A549 (cell line): ENCODE results near the gene PERCC1.

Experiments
- CTCF ChIP-seq: fragments of >200 bp; sonication (Bioruptor Twin); formaldehyde crosslinking; IDR thresholded peaks from 3 replicates; pipeline ENCODE4 v1.5.1; 2016
- RAD21 ChIP-seq, 2 experiments: fragments of >200 bp in 1 of 2; sonication (Bioruptor Twin) in 1 of 2; formaldehyde crosslinking in 1 of 2; IDR thresholded peaks in 1 of 2; conservative IDR thresholded peaks in 1 of 2; 2 replicates in 1 of 2; 3 replicates in 1 of 2; pipeline ENCODE4 v1.6.1; 2012 to 2018; ENCODE audit warnings: inconsistent platforms in 1 of 2
- REST ChIP-seq: fragments of 200-600 bp; sonication (generic); IDR thresholded peaks from 2 replicates; pipeline ENCODE4 v1.6.1; 2016; ENCODE audit warnings: antibody characterized with exemption, mild to moderate bottlenecking, moderate library complexity

GRCh38 chr16:1401061-1401757, 29.7 kb upstream of the PERCC1 start:
- TF ChIP-seq CTCF (no peak), RAD21 (conservative IDR thresholded peaks at IDR 0.05 in 1 of 2, IDR thresholded peaks at IDR 0.05 in 1 of 2) (no peak), REST (no peak)
